ENCODE results near the gene ADH4.

ADH4 gene

GRCh38 chr4:99091216-99091575 is 52.9 kb downstream of the ADH4 start:
- no peak overlapping the region for H3K4me3 ChIP-seq (ENCODE audit: low read depth, low read length, poor library complexity, severe bottlenecking)
- H3K9me2 ChIP-seq (ENCODE audit: low read depth, low read length): no peaks in the 10 kb centered on the region
- no peaks in the 10 kb centered on the region for H4K20me1 ChIP-seq (ENCODE audit: insufficient read depth, low read length)
- H3K27me3 ChIP-seq (ENCODE audit: insufficient read depth, low read length): no peaks in the 10 kb centered on the region
- H3K9ac ChIP-seq (ENCODE audit: low read length): no peak overlapping the region
- no peaks in the 10 kb centered on the region for H3K36me3 ChIP-seq (ENCODE audit: insufficient read depth, low read length)
- H3K9me3 ChIP-seq (ENCODE audit: low read length): no peaks in the 10 kb centered on the region
- peaks cover 17% of the 10 kb centered on the region for H3K79me2 ChIP-seq (ENCODE audit: insufficient read depth, low read length)
- H3K4me1 ChIP-seq (ENCODE audit: insufficient read depth, low read length, severe bottlenecking): peaks cover 28% of the 10 kb centered on the region
- no peak overlapping the region for H3K4me2 ChIP-seq (ENCODE audit: low read length)
- H2AFZ ChIP-seq (ENCODE audit: low read length): no peak overlapping the region
- TF ChIP-seq EZH2 (IDR thresholded peaks at IDR 0.05; ENCODE audit: borderline replicate concordance, low read length) (no peak), CTCF (IDR thresholded peaks at IDR 0.05; ENCODE audit: low read length) (no peak)
- H3K27ac ChIP-seq (ENCODE audit: low read depth, low read length, poor library complexity, severe bottlenecking): no peak overlapping the region
- 0 out of 2 replicates have a peak, but pooled peaks cover 2% of the 10 kb centered on the region for H3F3A ChIP-seq (ENCODE audit: insufficient read depth, low read length)

GRCh38 chr4:99090481-99091215 is 53.4 kb downstream of the ADH4 start:
- Histone ChIP-seq H3K9ac (ENCODE audit: low read length) (no peak overlapping the region), H3K79me2 (ENCODE audit: insufficient read depth, low read length) (peaks cover 17% of the 10 kb centered on the region), H3K27me3 (ENCODE audit: insufficient read depth, low read length) (no peaks in the 10 kb centered on the region), H3K9me2 (ENCODE audit: low read depth, low read length) (no peaks in the 10 kb centered on the region), H3K4me2 (ENCODE audit: low read length) (no peak overlapping the region), H3K27ac (ENCODE audit: low read depth, low read length, poor library complexity, severe bottlenecking) (no peak overlapping the region), H3K9me3 (ENCODE audit: low read length) (no peaks in the 10 kb centered on the region), H4K20me1 (ENCODE audit: insufficient read depth, low read length) (no peaks in the 10 kb centered on the region), H3K4me1 (ENCODE audit: insufficient read depth, low read length, severe bottlenecking) (peaks cover 29% of the 10 kb centered on the region), H2AFZ (ENCODE audit: low read length) (no peak overlapping the region), H3K4me3 (ENCODE audit: low read depth, low read length, poor library complexity, severe bottlenecking) (no peak overlapping the region), H3F3A (ENCODE audit: insufficient read depth, low read length) (0 out of 2 replicates have a peak, but pooled peaks cover 2% of the 10 kb centered on the region), H3K36me3 (ENCODE audit: insufficient read depth, low read length) (no peaks in the 10 kb centered on the region)
- TF ChIP-seq CTCF (IDR thresholded peaks at IDR 0.05; ENCODE audit: low read length) (no peak), EZH2 (IDR thresholded peaks at IDR 0.05; ENCODE audit: borderline replicate concordance, low read length) (no peak)

- Histone ChIP-seq H3K27ac (ENCODE audit: low read depth, low read length, poor library complexity, severe bottlenecking) (peak within 1 kb of the TSS; percentile 45), H3K9me3 (ENCODE audit: low read length) (no peaks in the 10 kb centered on the region), H3K4me1 (ENCODE audit: insufficient read depth, low read length, severe bottlenecking) (peaks cover 29% of the 10 kb centered on the region), H2AFZ (ENCODE audit: low read length) (peak within 1 kb of the TSS; percentile 100; the same call in 1 of the 2 replicates), H4K20me1 (ENCODE audit: insufficient read depth, low read length) (no peaks in the 10 kb centered on the region), H3K4me3 (ENCODE audit: low read depth, low read length, poor library complexity, severe bottlenecking) (peak within 1 kb of the TSS; percentile 92), H3K4me2 (ENCODE audit: low read length) (peak within 1 kb of the TSS; percentile 100), H3K9ac (ENCODE audit: low read length) (peak within 1 kb of the TSS; percentile 94), H3F3A (ENCODE audit: insufficient read depth, low read length) (0 out of 2 replicates have a peak, but pooled peaks cover 2% of the 10 kb centered on the region), H3K36me3 (ENCODE audit: insufficient read depth, low read length) (peaks cover 18% of the 10 kb centered on the region), H3K9me2 (ENCODE audit: low read depth, low read length) (no peaks in the 10 kb centered on the region), H3K79me2 (ENCODE audit: insufficient read depth, low read length) (peaks cover 17% of the 10 kb centered on the region), H3K27me3 (ENCODE audit: insufficient read depth, low read length) (no peaks in the 10 kb centered on the region)
- TF ChIP-seq EZH2 (IDR thresholded peaks at IDR 0.05; ENCODE audit: borderline replicate concordance, low read length) (no peak), CTCF (IDR thresholded peaks at IDR 0.05; ENCODE audit: low read length) (no peak)
Measured at GRCh38 chr4:99088481-99089365, 55.4 kb downstream of the ADH4 start, which contains the start of gene ADH5. Gene ADH5, minus strand, starts transcription at chr4:99088788. Its CDS starts 88 bp downstream, at chr4:99088700.
